MM.1S (cell line): ENCODE results near the gene RPL10A.

Experiments
- EZH2 ChIP-seq: fragments of 300-600 bp; sonication (generic); optimal IDR thresholded peaks from 2 replicates; pipeline ENCODE3; 2017; ENCODE audit warnings: low read depth, mild to moderate bottlenecking, antibody characterized with exemption, low read length, mixed read lengths
- EZH2phosphoT487 ChIP-seq: fragments of 300-600 bp; sonication (generic); IDR thresholded peaks from 2 replicates; pipeline ENCODE4 v1.6.1; 2018; ENCODE audit warnings: antibody characterized with exemption, low read length
- TF ChIP-seq, protein P1 (sequence below): fragments of 300-600 bp; sonication (generic); IDR thresholded peaks from 2 replicates; pipeline ENCODE4 v1.5.1; 2016; ENCODE audit warnings: antibody characterized with exemption, low read length, mixed read lengths

DNA sequence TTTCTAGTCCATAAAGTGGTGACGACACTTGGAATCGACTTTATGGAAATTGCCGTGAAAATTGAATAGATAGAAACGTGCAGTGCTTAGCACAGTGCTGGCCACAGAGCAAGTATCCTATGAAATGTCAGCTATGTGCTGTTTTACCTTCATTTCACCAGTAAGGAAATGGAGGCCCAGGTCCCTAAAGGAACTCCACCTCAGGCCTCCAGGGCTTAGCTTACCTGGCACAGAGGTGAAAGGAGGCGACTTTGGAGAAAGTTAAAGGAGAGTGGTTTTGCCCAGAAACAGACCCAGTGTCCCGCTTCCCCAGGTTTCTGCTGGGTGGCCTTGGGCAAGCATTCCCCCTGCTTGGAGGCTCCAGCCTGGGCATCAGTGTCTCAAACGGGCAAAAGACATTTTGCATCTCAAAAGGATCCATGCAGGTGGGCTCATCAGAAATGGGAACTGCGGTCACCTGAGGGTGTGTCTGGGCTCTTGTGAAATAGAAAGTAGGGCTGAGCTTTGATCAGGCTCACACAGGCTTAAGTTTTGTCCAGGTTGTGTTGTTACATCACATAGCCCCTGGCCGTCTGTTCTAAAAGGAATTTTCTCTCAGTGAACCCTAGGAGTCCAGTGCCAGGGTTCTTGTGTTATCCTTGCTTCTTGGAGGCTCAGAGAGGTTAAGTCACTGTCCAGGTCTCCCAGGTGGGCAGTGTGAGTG, 51.3 kb downstream of the RPL10A start:
- TF ChIP-seq, protein P1, sequence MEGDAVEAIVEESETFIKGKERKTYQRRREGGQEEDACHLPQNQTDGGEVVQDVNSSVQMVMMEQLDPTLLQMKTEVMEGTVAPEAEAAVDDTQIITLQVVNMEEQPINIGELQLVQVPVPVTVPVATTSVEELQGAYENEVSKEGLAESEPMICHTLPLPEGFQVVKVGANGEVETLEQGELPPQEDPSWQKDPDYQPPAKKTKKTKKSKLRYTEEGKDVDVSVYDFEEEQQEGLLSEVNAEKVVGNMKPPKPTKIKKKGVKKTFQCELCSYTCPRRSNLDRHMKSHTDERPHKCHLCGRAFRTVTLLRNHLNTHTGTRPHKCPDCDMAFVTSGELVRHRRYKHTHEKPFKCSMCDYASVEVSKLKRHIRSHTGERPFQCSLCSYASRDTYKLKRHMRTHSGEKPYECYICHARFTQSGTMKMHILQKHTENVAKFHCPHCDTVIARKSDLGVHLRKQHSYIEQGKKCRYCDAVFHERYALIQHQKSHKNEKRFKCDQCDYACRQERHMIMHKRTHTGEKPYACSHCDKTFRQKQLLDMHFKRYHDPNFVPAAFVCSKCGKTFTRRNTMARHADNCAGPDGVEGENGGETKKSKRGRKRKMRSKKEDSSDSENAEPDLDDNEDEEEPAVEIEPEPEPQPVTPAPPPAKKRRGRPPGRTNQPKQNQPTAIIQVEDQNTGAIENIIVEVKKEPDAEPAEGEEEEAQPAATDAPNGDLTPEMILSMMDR, result no peak
- no peak for TF ChIP-seq EZH2
- no peak for TF ChIP-seq EZH2phosphoT487
